Endothelial cell (in vitro differentiated cells): Measurements from ENCODE around the gene ZNF511. TPM values are rescaled to one million over a fixed set of nuclear protein-coding genes. Genes with fewer than 3 reads are reported as not detected.

Experiments used
- DNase-seq: peaks from one replicate; pipeline ENCODE4 v3.0.0; 2021; ENCODE audit warnings: low spot score
- H3K27ac Mint-ChIP-seq: one replicate; pipeline ENCODE4 v1.8.0; 2021; ENCODE audit warnings: mixed read lengths, inconsistent platforms; ENCODE audit not compliant: unreplicated experiment
- H3K27me3 Mint-ChIP-seq: one replicate; pipeline ENCODE4 v1.8.0; 2021; ENCODE audit warnings: mild to moderate bottlenecking, moderate library complexity, mixed read lengths, inconsistent platforms; ENCODE audit not compliant: unreplicated experiment
- H3K36me3 Mint-ChIP-seq: one replicate; pipeline ENCODE4 v1.8.0; 2021; ENCODE audit warnings: mild to moderate bottlenecking, low read depth, mixed read lengths, inconsistent platforms; ENCODE audit not compliant: unreplicated experiment
- H3K4me1 Mint-ChIP-seq: one replicate; pipeline ENCODE4 v1.8.0; 2021; ENCODE audit warnings: mild to moderate bottlenecking, mixed read lengths, inconsistent platforms; ENCODE audit not compliant: unreplicated experiment
- H3K4me3 Mint-ChIP-seq: one replicate; pipeline ENCODE4 v1.8.0; 2021; ENCODE audit warnings: mild to moderate bottlenecking, mixed read lengths, inconsistent platforms; ENCODE audit not compliant: unreplicated experiment
- H3K9me3 Mint-ChIP-seq: one replicate; pipeline ENCODE4 v1.8.0; 2021; ENCODE audit warnings: mixed read lengths, inconsistent platforms; ENCODE audit not compliant: unreplicated experiment
- CTCF ChIP-seq: fragments of 200-600 bp; sonication (generic); IDR thresholded peaks from one replicate; pipeline ENCODE4 v1.5.0; 2021; ENCODE audit warnings: antibody characterized with exemption; ENCODE audit not compliant: unreplicated experiment
- total RNA-seq: library from RNA; stranded (reverse); fragmentation: NEBNext Ultra II Directional; extraction: Animal tissue kit (Norgen Biotek cat#: 25700); gene quantifications from one replicate; pipeline ENCODE4 v1.2.1, GENCODE V29; 2021; ENCODE audit not compliant: unreplicated experiment

ZNF511 gene
- total RNA-seq, 1 donor from 2014 or later: 18.6 TPM

- Mint-ChIP-seq H3K4me1 (no peaks in the 10 kb centered on the region), H3K36me3 (peaks cover 13% of the 10 kb centered on the region), H3K27me3 (peaks cover 4% of the 10 kb centered on the region), H3K4me3 (no peak overlapping the region), H3K27ac (no peak overlapping the region), H3K9me3 (no peaks in the 10 kb centered on the region)
- TF ChIP-seq CTCF: no peak
- no peak for DNase-seq
These were observed 29.1 kb upstream of the ZNF511 start for GRCh38 chr10:133279326-133280226.

GRCh38 chr10:133280391-133281059 is 28.2 kb upstream of the ZNF511 start:
- peaks cover 18% of the 10 kb centered on the region for H3K36me3 Mint-ChIP-seq
- no peak overlapping the region for H3K27ac Mint-ChIP-seq
- TF ChIP-seq CTCF: no peak

GRCh38 chr10:133281084-133281483 is 27.6 kb upstream of the ZNF511 start:
- peaks cover 21% of the 10 kb centered on the region for H3K36me3 Mint-ChIP-seq
- no peak for DNase-seq
- no peak for TF ChIP-seq CTCF

More at GRCh38 chr10:133280391-133281059, 28.2 kb upstream of the ZNF511 start:
- no peak overlapping the region for H3K4me3 Mint-ChIP-seq
- peaks cover 4% of the 10 kb centered on the region for H3K27me3 Mint-ChIP-seq
- no peaks in the 10 kb centered on the region for H3K4me1 Mint-ChIP-seq
- no peak for DNase-seq
- H3K9me3 Mint-ChIP-seq: no peaks in the 10 kb centered on the region

GRCh38 chr10:133281628-133282372 is 26.9 kb upstream of the ZNF511 start:
- H3K9me3 Mint-ChIP-seq: no peaks in the 10 kb centered on the region
- TF ChIP-seq CTCF: no peak
- H3K27ac Mint-ChIP-seq: peak overlapping the region; percentile 58
- no peaks in the 10 kb centered on the region for H3K4me1 Mint-ChIP-seq
- H3K36me3 Mint-ChIP-seq: peaks cover 22% of the 10 kb centered on the region
- H3K4me3 Mint-ChIP-seq: no peak overlapping the region
- DNase-seq: no peak
- H3K27me3 Mint-ChIP-seq: peaks cover 6% of the 10 kb centered on the region

More at GRCh38 chr10:133281084-133281483, 27.6 kb upstream of the ZNF511 start:
- H3K27me3 Mint-ChIP-seq: peaks cover 5% of the 10 kb centered on the region
- no peak overlapping the region for H3K27ac Mint-ChIP-seq
- H3K4me1 Mint-ChIP-seq: no peaks in the 10 kb centered on the region
- H3K9me3 Mint-ChIP-seq: no peaks in the 10 kb centered on the region
- H3K4me3 Mint-ChIP-seq: no peak overlapping the region
